Ramos (cell line): ENCODE data around the gene KLF13.

Experiments
- in situ Hi-C: fragments of 300-500 bp; cut with MboI; formaldehyde crosslinking; loops from one replicate; pipeline ENCODE4 v1.14.3; 2022; ENCODE audit warnings: low sequenced_read_pairs; ENCODE audit not compliant: unreplicated experiment

Gene KLF13

GRCh38 chr15:31298707-31299172, 27.9 kb upstream of the KLF13 start:
- in situ Hi-C loops = no loop called here

GRCh38 chr15:31300208-31300661, 26.4 kb upstream of the KLF13 start:
- in situ Hi-C loops = no loop called here

GRCh38 chr15:31300981-31301672, 25.5 kb upstream of the KLF13 start:
- in situ Hi-C loops = no loop called here

- in situ Hi-C loops = no loop called here
These were observed 25.0 kb upstream of the KLF13 start for GRCh38 chr15:31301673-31301990.

- in situ Hi-C loops = no loop called here
These were observed 24.5 kb upstream of the KLF13 start for GRCh38 chr15:31302029-31302657.

GRCh38 chr15:31302778-31303725, 23.6 kb upstream of the KLF13 start:
- in situ Hi-C loops = no loop called here

GRCh38 chr15:31303726-31304648, 22.6 kb upstream of the KLF13 start:
- in situ Hi-C loops = no loop called here

- in situ Hi-C loops = no loop called here
These were observed 21.8 kb upstream of the KLF13 start for GRCh38 chr15:31304751-31305365.

GRCh38 chr15:31305375-31305774, 21.3 kb upstream of the KLF13 start:
- in situ Hi-C loops = no loop called here

DNA sequence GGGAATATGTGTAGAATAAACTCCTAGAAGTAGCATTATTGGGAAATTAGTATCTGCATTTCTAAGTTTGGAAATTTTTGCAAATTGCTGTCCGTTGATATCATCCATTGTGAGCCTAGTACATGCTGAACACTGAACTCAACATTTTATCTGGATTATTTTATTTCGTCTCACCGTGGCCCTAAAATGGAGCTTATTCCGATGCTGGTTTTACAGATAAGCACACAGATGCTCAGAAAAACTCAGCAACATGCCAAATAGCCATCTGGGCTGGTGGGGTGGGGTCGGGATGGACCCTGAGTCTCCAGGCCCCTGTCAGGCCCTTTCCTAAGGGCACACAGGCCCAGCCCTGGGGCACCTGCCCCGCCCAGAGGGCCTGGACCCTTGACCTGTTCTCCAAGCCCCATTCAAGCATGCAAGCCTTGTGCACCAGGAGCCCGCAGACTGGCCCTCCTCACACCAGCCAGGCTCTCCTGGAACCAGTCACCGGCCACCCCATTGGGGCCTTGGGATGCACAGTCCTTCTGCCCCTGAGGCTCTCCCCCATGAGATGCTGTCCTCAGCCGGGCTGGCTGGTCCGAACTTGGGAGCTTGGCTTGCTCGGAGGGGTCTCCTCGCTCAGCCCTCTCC, 20.7 kb upstream of the KLF13 start:
- in situ Hi-C loops = no loop called here

GRCh38 chr15:31306426-31307269, 20.0 kb upstream of the KLF13 start:
- in situ Hi-C loops = no loop called here

- in situ Hi-C loops = no loop called here
These were observed 19.1 kb upstream of the KLF13 start for GRCh38 chr15:31307270-31308184.

DNA sequence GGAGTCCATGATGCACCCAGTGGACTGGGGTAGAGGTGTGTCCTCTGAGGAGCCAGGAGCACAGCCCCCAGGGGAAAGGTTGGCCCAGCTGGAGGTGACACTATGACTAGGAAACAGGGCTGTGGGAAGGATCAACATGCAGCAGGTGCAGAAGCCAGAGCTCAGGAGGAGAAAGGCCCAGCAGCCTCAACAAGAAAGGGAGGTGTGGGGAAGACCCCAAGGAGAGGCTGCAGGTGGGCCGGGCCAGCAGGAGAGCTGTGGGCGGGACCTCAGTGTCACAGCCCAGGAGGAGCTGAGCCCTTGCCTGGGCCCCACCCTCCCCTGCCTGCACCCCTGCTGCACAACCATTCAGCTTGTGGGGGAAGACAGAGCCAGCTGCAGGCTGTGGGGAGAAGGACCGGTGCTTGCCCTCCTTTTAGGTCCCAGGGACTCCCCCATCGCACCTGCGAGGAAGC, 18.4 kb upstream of the KLF13 start:
- in situ Hi-C loops = no loop called here

DNA sequence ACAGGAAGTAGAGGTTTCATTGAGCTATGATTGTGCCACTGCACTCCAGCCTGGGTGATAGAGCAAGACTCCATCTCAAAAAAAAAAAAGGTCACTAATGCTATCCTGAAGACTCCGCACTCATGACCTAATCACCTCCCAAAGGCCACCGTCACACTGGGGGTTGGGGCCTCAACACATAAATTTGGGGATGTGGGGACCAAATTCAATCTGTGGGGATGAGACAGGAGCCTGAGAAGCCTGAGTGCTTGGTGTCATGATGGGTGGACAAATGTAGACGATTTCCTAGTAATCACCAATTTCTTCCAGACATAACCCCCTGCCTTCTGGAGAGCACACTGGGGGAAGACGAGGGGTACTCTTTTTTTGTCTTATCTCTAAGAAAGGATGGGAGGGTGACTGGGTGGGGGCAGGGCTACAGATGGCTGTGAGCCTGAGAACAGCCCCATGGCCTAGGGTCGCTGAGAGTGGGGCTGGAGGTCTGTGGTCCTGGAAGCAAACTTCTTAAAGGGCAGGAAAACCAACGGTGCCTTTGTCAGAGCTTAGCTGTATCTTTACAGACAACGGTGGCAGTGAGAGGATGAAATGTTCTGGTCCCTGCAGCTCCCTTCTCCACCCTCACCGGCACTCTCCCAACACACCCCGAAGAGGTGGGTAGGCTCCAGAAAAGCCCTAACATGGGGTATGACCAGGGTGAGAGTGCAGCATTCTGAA, 16.6 kb upstream of the KLF13 start:
- in situ Hi-C loops = no loop called here

DNA sequence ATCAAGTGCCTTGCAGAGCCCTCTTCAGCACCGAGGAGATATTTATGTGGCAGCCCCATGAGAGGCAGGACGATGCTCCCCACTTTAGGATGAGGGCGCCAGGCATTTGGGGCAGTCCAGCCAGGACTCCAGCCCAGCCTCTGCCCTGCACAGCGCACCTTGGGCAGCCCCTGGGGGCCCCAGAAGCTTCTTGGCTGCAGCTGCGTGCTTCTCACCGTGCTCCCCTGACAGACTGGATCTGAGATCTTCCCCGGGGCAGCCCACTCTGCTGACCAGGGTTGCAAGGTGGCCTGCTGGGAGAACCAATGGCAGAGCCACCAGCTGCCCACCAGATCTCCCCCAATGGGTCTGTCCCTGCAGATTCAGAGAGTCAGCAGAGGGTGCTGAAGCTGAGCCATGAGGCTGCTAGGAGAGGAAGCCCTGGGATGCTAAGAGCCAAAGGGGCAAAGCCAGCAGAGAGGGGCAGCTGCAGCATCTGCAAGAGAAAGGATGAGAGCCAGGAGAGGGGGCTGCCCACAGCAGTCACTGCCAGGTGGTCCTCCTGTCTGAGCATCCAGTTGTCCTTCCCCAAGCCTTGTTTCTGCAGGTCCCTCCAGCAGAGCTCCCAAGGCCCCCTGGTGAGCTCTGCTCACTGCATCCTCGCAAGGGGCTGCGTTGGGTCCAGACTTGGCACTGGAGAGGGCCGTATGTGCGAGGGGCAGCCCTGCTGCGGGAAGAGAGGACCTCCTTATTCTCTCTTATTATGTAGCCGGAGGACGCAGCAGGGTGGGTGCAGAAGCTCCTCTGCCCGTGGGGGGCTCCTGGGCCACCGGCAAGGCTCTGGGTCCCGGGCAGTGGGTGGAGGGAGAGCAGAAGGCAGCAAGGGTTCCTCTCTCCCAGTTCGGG, 14.7 kb upstream of the KLF13 start:
- in situ Hi-C loops = no loop called here
